GM19035 (cell line): Measurements from ENCODE around the gene KCND2.
"Not testable (repeated sequence)": the region's sequence is repeated elsewhere in the genome, so short reads cannot be mapped to it uniquely, and the experiment has no call there.

Experiments used
- ATAC-seq: cut with Tn5 transposase; IDR thresholded peaks from one replicate; pipeline ENCODE4 v1.9.1; 2021; ENCODE audit not compliant: unreplicated experiment

Gene KCND2

GRCh38 chr7:120735791-120736190, 462.8 kb downstream of the KCND2 start:
- ATAC-seq, result no peak

- ATAC-seq, result no peak
Observed at GRCh38 chr7:120738816-120739215, 465.8 kb downstream of the KCND2 start.

DNA sequence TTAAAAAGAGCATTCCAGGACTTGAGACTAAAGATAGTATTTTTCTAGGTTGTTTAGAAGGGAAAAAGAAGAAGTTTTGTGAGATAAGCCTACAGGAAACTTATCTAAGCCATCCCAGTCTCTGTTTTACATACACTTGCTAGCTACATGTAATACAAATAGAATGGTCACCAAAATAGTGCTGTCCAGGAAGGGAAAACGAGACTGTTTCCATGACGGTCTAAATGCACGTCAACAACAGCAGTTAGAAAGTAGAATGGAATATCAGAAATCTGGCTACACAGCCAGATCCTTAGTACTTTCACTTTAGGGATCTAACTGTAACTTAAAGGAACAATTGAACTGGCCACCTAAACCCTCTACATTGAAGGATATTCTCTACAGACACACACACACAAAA, 467.4 kb downstream of the KCND2 start:
- no peak for ATAC-seq

DNA sequence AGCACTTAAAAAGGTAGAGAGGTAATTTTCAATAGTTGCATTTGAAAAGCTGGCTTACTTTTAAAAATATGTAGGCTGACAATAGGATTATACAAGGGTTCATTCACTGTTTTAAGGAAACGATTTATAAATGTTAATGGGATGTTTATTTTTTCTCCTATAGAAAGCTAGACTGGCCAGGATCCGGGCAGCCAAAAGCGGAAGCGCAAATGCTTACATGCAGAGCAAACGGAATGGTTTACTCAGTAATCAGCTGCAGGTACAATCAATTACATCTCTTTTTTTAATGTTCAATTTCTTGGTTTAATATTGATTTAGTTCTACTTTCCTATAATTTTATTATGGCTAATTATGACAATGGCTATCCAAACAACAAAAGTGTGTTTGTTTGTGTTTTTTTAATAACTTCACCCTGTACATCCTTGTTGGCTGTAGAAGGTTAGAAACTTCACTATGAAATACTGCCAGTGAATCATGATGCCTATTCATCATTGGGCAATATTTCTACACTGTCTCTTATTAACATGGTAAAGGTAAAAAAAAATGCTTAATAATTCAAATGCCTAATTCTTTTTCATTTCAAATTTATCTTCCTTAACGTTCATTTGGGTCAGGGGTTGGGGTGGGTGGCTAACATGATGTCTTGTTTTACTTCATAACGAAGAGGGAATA, 468.5 kb downstream of the KCND2 start:
- no peak for ATAC-seq

- ATAC-seq, result no peak
Observed at GRCh38 chr7:120742372-120742771, 469.4 kb downstream of the KCND2 start.

- ATAC-seq, result no peak
Observed at GRCh38 chr7:120743128-120743527, 470.2 kb downstream of the KCND2 start.

- peak; percentile 82 for ATAC-seq
Observed at GRCh38 chr7:120760050-120760449, 487.1 kb downstream of the KCND2 start.

- ATAC-seq, result no peak
Observed at GRCh38 chr7:120760851-120761250, 487.9 kb downstream of the KCND2 start.

GRCh38 chr7:120770206-120770605, 497.2 kb downstream of the KCND2 start:
- ATAC-seq, result no peak

- ATAC-seq, result no peak
Observed at GRCh38 chr7:120774481-120774880, 501.5 kb downstream of the KCND2 start.

DNA sequence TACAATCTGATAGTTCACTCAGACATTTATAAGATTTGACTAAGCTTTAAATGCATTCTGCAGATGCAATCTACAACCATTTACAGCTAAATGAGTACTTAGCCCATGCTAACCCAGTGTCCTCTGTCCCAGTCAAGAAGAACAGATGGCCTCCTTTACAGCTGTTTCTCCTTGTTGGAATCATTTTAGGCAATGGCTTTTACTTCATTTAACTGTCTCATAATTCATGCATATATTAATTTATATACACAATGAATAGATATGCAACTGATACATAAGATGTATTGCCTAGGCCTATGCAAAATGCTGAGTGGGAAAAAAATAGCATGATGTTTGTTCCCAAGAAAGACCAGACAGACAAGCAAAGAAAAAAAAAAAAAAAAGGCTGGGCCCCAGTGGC, 502.8 kb downstream of the KCND2 start:
- ATAC-seq, result no peak

DNA sequence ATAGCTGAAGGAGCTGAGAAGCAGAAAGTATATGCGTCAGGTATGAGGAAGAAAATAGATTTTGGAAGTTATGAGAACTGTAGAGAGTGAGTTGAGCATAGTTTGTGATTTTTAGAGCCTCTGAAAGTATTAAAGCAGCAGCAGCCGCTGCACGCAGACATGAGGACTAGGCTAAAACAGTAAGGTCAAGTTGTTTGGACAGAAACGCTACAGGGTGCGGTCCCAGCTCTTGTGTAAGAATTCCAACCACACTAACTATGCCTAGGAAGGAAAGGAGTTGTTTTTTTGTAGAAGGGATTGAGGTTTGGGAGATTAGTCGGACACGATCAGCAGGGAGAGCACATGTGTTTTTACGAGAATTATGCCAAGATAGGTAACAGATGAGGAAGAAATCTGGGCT, 506.1 kb downstream of the KCND2 start:
- ATAC-seq, result not testable (repeated sequence)

GRCh38 chr7:120780451-120780850, 507.5 kb downstream of the KCND2 start:
- ATAC-seq, result not testable (repeated sequence)

GRCh38 chr7:120780938-120781337, 508.0 kb downstream of the KCND2 start:
- no peak for ATAC-seq

- not testable (repeated sequence) for ATAC-seq
Observed at GRCh38 chr7:120781924-120782323, 508.9 kb downstream of the KCND2 start.

DNA sequence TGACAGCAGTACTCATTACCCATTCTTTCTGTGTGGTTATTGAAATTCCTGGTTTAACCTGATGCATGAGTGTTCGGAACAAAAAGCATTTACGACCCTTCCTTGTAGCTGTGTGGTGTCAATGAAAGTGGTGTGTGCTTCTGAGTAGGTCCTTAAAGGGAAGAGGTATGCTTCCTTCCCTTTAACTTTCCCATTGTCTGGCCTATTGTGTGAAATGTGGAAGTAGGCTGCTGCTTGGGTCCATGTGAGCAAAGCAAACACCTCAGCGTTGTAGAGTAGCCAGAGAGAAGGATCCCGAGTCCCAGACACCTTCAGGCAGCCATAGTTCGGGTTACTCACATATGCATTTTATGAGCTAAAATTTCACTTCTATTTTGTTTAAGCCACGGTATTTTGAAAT, 510.3 kb downstream of the KCND2 start:
- ATAC-seq, result no peak

- no peak for ATAC-seq
Observed at GRCh38 chr7:120783721-120784120, 510.7 kb downstream of the KCND2 start.

DNA sequence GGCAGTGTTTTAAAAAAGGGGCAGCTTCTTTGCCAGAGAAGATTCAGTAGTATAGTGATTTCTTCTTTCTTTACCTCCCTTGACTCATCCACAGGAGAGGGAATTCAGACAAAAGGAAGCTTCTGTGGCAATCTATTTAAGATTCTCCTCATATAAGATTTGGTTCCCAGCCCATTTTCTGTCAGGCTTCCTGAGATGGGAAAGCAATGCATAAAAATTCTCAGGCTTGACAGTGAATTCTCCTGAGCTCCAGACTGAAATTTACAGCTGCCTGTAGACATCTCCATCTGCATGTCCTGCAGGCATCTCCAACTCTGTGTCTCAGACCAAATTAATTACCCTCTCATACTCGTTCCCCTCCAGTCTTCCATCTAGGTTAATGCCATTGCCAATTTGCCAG, 512.1 kb downstream of the KCND2 start:
- no peak for ATAC-seq

DNA sequence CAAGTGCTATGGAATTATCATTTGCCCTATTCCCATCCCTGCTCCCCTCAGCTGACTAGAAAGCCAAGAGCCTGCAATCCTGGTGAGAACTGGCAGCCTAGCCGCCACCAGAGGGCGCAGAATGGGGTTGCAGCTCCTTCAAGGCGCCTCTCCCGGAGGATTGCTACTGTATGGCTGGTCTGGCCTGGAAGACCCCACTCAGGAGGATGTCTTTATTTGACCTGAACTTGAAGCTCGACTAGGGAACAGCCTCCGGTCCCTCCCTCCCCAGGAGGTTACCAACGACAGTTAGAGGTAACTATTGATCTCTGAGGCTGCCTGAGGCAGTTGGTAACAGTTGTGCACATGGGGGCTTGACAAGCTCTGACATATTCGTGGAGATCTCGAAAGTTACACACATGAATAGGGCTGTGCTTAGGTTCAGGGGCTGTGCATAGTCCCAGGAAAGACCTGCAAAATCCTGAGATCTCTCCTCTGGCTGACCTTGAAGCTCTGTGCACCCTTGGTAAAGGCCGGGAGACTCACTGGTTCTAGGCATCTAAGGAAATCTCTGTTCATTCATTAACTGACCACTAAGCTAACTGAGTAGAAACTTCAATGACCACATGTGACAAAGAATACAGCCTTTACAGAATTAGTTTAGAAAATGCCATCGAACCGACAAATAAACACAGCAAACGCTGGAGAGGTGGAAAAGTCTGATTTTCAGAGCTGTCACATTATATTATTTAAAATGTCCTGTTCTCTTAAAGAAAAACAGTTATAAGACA, 519.3 kb downstream of the KCND2 start:
- peak; percentile 95 for ATAC-seq

GRCh38 chr7:120792861-120793130, 519.8 kb downstream of the KCND2 start:
- no peak for ATAC-seq

DNA sequence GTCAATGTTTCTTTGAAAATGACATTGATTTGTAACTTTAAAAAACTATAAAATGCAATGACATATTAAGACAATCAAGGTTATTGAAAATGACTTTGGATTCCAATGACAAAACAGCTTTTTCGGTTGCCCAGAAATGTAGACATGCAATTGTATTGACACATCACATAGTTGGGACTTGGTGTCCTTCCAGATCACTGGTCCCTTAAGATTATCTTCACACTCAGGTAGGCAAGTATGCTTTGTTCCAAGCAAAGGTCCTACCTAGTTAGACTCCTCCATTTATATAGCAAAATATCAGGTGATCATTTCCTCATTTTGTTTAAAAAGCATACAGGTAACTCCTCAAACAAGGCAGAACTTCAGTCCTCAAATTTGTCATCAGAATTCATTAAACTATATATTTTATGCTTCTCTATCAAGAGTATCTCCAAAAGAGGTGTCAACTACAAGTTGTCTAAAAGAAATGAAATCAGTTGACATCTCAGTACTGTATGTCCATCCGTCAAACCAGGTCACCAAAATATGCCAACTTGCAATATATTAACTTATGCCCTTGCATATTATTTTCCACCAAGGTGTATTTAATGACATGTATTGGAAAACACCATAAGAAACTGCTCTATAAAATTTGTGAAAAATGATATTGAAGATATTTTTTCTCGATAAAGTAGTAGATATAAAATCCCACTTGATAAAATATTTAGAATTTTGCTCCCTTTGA, 520.4 kb downstream of the KCND2 start:
- no peak for ATAC-seq

DNA sequence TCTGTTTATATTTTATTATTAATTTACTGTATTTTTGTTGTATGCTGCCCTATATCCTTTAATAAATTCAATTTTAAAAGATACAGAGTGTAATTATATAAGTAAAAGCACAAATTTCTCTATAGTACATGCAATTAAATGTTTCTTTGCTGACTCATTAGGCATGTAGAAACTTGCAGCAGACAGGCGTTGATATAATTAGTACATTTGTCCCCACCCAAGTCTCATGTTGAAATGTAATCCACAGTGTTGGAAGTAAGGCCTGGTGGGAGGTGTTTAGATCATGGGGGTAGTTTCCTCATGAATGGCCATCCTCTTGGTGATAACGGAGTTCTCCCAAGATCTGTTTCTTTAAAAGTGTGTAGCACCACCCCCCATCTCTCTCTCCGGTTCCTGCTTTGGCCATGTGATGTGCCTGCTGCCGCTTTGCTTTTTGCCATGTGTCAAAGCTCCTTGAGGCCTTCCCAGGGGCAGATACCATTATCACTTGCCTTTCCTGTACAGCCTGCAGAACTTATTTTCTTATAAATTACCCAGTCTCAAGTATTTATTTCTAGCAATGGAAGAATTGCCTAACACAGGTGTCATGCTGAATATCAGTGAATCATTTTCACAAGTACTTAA, 521.2 kb downstream of the KCND2 start:
- no peak for ATAC-seq
